Stimulated activated naive CD8-positive, alpha-beta T cell treated with anti-CD3 and anti-CD28 coated beads, Interleukin-15, amount 100 ng/mL, for 72 hours (primary cell): ENCODE data around the gene NCEH1.
"Not testable (repeated sequence)": the region's sequence is repeated elsewhere in the genome, so short reads cannot be mapped to it uniquely, and the experiment has no call there.

Experiments
- ATAC-seq: fragments of 150-1000 bp; cut with Tn5 transposase; 2 replicates; pipeline ENCODE4 v1.10.0; 2021; ENCODE audit warnings: mild to moderate bottlenecking, moderate library complexity
- DNase-seq, 2 donors: peaks; one replicate each; pipeline ENCODE4 v3.0.0; 2021 to 2022
- H3K27ac Mint-ChIP-seq, 2 donors: one replicate each; pipeline ENCODE4 v1.8.0; 2022; ENCODE audit warnings: mild to moderate bottlenecking in 2 of 2, mixed read lengths in 2 of 2, moderate library complexity in 2 of 2
- H3K27me3 Mint-ChIP-seq: one replicate; pipeline ENCODE4 v1.8.0; 2022; ENCODE audit warnings: mixed read lengths
- H3K4me1 Mint-ChIP-seq: one replicate; pipeline ENCODE4 v1.8.0; 2022; ENCODE audit warnings: mild to moderate bottlenecking, mixed read lengths
- H3K4me3 Mint-ChIP-seq, 2 donors: one replicate each; pipeline ENCODE4 v1.8.0; 2022; ENCODE audit warnings: mild to moderate bottlenecking in 2 of 2, mixed read lengths in 2 of 2, moderate library complexity in 1 of 2
- H3K9me3 Mint-ChIP-seq, 2 donors: one replicate each; pipeline ENCODE4 v1.8.0; 2022; ENCODE audit warnings: mixed read lengths in 2 of 2

The NCEH1 gene

GRCh38 chr3:172601066-172601832 lies 109.6 kb downstream of the NCEH1 start:
- no peak overlapping the region for H3K4me3 Mint-ChIP-seq
- H3K27me3 Mint-ChIP-seq, result no peaks in the 10 kb centered on the region
- H3K4me1 Mint-ChIP-seq, result peaks cover 9% of the 10 kb centered on the region
- DNase-seq, result no peak
- H3K27ac Mint-ChIP-seq, result no peak overlapping the region
- H3K9me3 Mint-ChIP-seq, result no peaks in the 10 kb centered on the region
- ATAC-seq, result no peak

- H3K4me1 Mint-ChIP-seq, result peaks cover 11% of the 10 kb centered on the region
- no peak for ATAC-seq
- H3K27ac Mint-ChIP-seq, result no peak overlapping the region
- H3K9me3 Mint-ChIP-seq, result no peaks in the 10 kb centered on the region
- H3K4me3 Mint-ChIP-seq, result no peak overlapping the region
- H3K27me3 Mint-ChIP-seq, result no peaks in the 10 kb centered on the region
- no peak for DNase-seq
These were observed 110.2 kb downstream of the NCEH1 start for GRCh38 chr3:172600644-172601065.

- H3K4me1 Mint-ChIP-seq, result peaks cover 28% of the 10 kb centered on the region
- no peak for DNase-seq
- H3K4me3 Mint-ChIP-seq, result no peak overlapping the region
- no peaks in the 10 kb centered on the region for H3K27me3 Mint-ChIP-seq
- H3K9me3 Mint-ChIP-seq, result no peaks in the 10 kb centered on the region
- H3K27ac Mint-ChIP-seq, result no peak overlapping the region
- no peak for ATAC-seq
These were observed 112.0 kb downstream of the NCEH1 start for GRCh38 chr3:172598904-172599303.

- Mint-ChIP-seq H3K9me3 (peaks cover under 1 to 2% of the 10 kb centered on the region in 2 donors), H3K27me3 (no peaks in the 10 kb centered on the region), H3K27ac (no peak overlapping the region), H3K4me1 (peaks cover 54% of the 10 kb centered on the region), H3K4me3 (peak overlapping the region in 1 of 2 donors; percentile 87)
- ATAC-seq, result no peak
- no peak for DNase-seq
These were observed 114.5 kb downstream of the NCEH1 start for GRCh38 chr3:172596394-172596706.

GRCh38 chr3:172595664-172596393 lies 115.0 kb downstream of the NCEH1 start:
- ATAC-seq, result no peak
- Mint-ChIP-seq H3K27me3 (no peaks in the 10 kb centered on the region), H3K4me1 (peaks cover 59% of the 10 kb centered on the region)

GRCh38 chr3:172594900-172595663 lies 115.8 kb downstream of the NCEH1 start:
- peak overlapping the region in 1 of 2 donors; percentile 57 for H3K27ac Mint-ChIP-seq
- ATAC-seq, DNase-seq, H3K27me3 Mint-ChIP-seq: not testable (repeated sequence)
- peaks cover 67% of the 10 kb centered on the region for H3K4me1 Mint-ChIP-seq
- peak overlapping the region; percentile 77 to 87 for H3K4me3 Mint-ChIP-seq
- peaks cover 13 to 15% of the 10 kb centered on the region in 2 donors for H3K9me3 Mint-ChIP-seq

More at GRCh38 chr3:172595664-172596393, 115.0 kb downstream of the NCEH1 start:
- peak overlapping the region; percentile 20 to 83 for H3K27ac Mint-ChIP-seq
- H3K9me3 Mint-ChIP-seq, result peaks cover 5 to 7% of the 10 kb centered on the region in 2 donors
- peak; percentile 27 to 32 for DNase-seq
- H3K4me3 Mint-ChIP-seq, result peak overlapping the region; percentile 77 to 87

- peaks cover 79% of the 10 kb centered on the region for H3K4me1 Mint-ChIP-seq
- H3K9me3 Mint-ChIP-seq, result peaks cover 19 to 21% of the 10 kb centered on the region in 2 donors
- H3K4me3 Mint-ChIP-seq, result peak overlapping the region in 1 of 2 donors; percentile 75
- no peaks in the 10 kb centered on the region for H3K27me3 Mint-ChIP-seq
- peak overlapping the region; percentile 20 to 89 for H3K27ac Mint-ChIP-seq
- peak; percentile 31 for ATAC-seq
- DNase-seq, result peak; percentile 36 to 49
These were observed 117.8 kb downstream of the NCEH1 start for GRCh38 chr3:172592898-172593669.

- Mint-ChIP-seq H3K9me3 (peaks cover 19 to 21% of the 10 kb centered on the region in 2 donors), H3K4me3 (peak overlapping the region; percentile 69 to 75), H3K4me1 (peaks cover 89% of the 10 kb centered on the region), H3K27me3 (no peaks in the 10 kb centered on the region), H3K27ac (peak overlapping the region; percentile 89 to 95)
- ATAC-seq (peak; percentile 94), DNase-seq (peak; percentile 90 to 97)
These were observed 118.7 kb downstream of the NCEH1 start for GRCh38 chr3:172591876-172592771.

- Mint-ChIP-seq H3K27ac (peak overlapping the region; percentile 50 to 65), H3K27me3 (no peaks in the 10 kb centered on the region), H3K4me1 (peaks cover 93% of the 10 kb centered on the region), H3K9me3 (peaks cover 19 to 21% of the 10 kb centered on the region in 2 donors), H3K4me3 (peak overlapping the region in 1 of 2 donors; percentile 8)
- DNase-seq (no peak), ATAC-seq (no peak)
These were observed 119.7 kb downstream of the NCEH1 start for GRCh38 chr3:172591125-172591605.

GRCh38 chr3:172586436-172586835 lies 124.4 kb downstream of the NCEH1 start:
- H3K27me3 Mint-ChIP-seq, result no peaks in the 10 kb centered on the region
- peaks cover 93% of the 10 kb centered on the region for H3K4me1 Mint-ChIP-seq
- peaks cover 19 to 20% of the 10 kb centered on the region in 2 donors for H3K9me3 Mint-ChIP-seq
- DNase-seq (no peak), ATAC-seq (peak; percentile 10)
- H3K4me3 Mint-ChIP-seq, result peak overlapping the region in 1 of 2 donors; percentile 46
- H3K27ac Mint-ChIP-seq, result no peak overlapping the region

- peaks cover 93% of the 10 kb centered on the region for H3K4me1 Mint-ChIP-seq
These were observed 124.9 kb downstream of the NCEH1 start for GRCh38 chr3:172585954-172586353.

GRCh38 chr3:172582712-172583111 lies 128.2 kb downstream of the NCEH1 start:
- H3K4me3 Mint-ChIP-seq, result no peak overlapping the region
- ATAC-seq, result no peak
- no peak for DNase-seq
- peaks cover 100% of the 10 kb centered on the region for H3K4me1 Mint-ChIP-seq
- H3K9me3 Mint-ChIP-seq, result no peaks in the 10 kb centered on the region
- H3K27me3 Mint-ChIP-seq, result no peaks in the 10 kb centered on the region
- H3K27ac Mint-ChIP-seq, result no peak overlapping the region

More at GRCh38 chr3:172585954-172586353, 124.9 kb downstream of the NCEH1 start:
- Mint-ChIP-seq H3K27me3 (no peaks in the 10 kb centered on the region), H3K9me3 (peaks cover 14 to 15% of the 10 kb centered on the region in 2 donors), H3K4me3 (no peak overlapping the region), H3K27ac (peak overlapping the region in 1 of 2 donors; percentile 10)
- DNase-seq, result no peak
- ATAC-seq, result no peak

- Mint-ChIP-seq H3K27ac (peak overlapping the region; percentile 64 to 82), H3K4me3 (peak overlapping the region; percentile 66 to 69), H3K27me3 (no peaks in the 10 kb centered on the region), H3K4me1 (peaks cover 100% of the 10 kb centered on the region), H3K9me3 (peaks cover 0 to 8% of the 10 kb centered on the region in 2 donors)
- DNase-seq (no peak), ATAC-seq (peak; percentile 67)
These were observed 129.1 kb downstream of the NCEH1 start for GRCh38 chr3:172581757-172582166.
